ENCODE measurements around the gene GIT1. TPM values are rescaled to one million over a fixed set of nuclear protein-coding genes. Genes with fewer than 3 reads are reported as not detected.

The GIT1 gene
- total and polyA plus RNA-seq, 9 of the 15 experiments (the other 6 are each of a cell fraction or from before 2014, with no cell fraction given): 0.35 to 35.3 (median 17.1) TPM

- TF ChIP-seq POLR2AphosphoS5 (IDR thresholded peaks at IDR 0.05; ENCODE audit: control insufficient read depth, insufficient read depth, low read depth, low read length) (no peak), JUN (IDR thresholded peaks at IDR 0.05; ENCODE audit: borderline replicate concordance, low read depth, low read length) (no peak), JUN (CRISPR knock-in tag; IDR thresholded peaks at IDR 0.05; ENCODE audit: borderline replicate concordance) (no peak), SIX5 (IDR thresholded peaks at IDR 0.05; ENCODE audit: borderline replicate concordance in 1 of 2, insufficient read depth in 1 of 2, low read depth in 1 of 2, low read length in 2 of 2) (peak; percentile 28 to 53; a peak in 3 of 4 replicates), ZNF124 (CRISPR knock-in tag; IDR thresholded peaks at IDR 0.05) (no peak), CTCFL (IDR thresholded peaks at IDR 0.05; ENCODE audit: borderline replicate concordance, insufficient read depth, low read depth, low read length, poor library complexity, severe bottlenecking) (peak; percentile 60), HCFC1 (IDR thresholded peaks at IDR 0.05; ENCODE audit: low read depth, low read length) (peak; percentile 80), ZNF324 (CRISPR knock-in tag; IDR thresholded peaks at IDR 0.05) (no peak), NR2C1 (IDR thresholded peaks at IDR 0.05) (no peak), NR2C1 (tag; IDR thresholded peaks at IDR 0.05) (no peak), EZH2 (IDR thresholded peaks at IDR 0.05; ENCODE audit: borderline replicate concordance, low read depth, low read length) (no peak), SPI1 (IDR thresholded peaks at IDR 0.05; ENCODE audit: borderline replicate concordance, low read depth, low read length) (no peak), PTRF (tag; IDR thresholded peaks at IDR 0.05) (no peak), NR2C2 (CRISPR knock-in tag; IDR thresholded peaks at IDR 0.05) (no peak), NR2C2 (tag; IDR thresholded peaks at IDR 0.05) (peak; percentile 47), ZNF146 (CRISPR knock-in tag; IDR thresholded peaks at IDR 0.05; ENCODE audit: unreplicated experiment) (no peak), NFRKB (IDR thresholded peaks at IDR 0.05; ENCODE audit: low read depth) (no peak)
- TF ChIP-seq, protein P1, sequence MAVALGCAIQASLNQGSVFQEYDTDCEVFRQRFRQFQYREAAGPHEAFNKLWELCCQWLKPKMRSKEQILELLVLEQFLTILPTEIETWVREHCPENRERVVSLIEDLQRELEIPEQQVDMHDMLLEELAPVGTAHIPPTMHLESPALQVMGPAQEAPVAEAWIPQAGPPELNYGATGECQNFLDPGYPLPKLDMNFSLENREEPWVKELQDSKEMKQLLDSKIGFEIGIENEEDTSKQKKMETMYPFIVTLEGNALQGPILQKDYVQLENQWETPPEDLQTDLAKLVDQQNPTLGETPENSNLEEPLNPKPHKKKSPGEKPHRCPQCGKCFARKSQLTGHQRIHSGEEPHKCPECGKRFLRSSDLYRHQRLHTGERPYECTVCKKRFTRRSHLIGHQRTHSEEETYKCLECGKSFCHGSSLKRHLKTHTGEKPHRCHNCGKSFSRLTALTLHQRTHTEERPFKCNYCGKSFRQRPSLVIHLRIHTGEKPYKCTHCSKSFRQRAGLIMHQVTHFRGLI (CRISPR knock-in tag; IDR thresholded peaks at IDR 0.05): no peak
- TF ChIP-seq, protein P2, sequence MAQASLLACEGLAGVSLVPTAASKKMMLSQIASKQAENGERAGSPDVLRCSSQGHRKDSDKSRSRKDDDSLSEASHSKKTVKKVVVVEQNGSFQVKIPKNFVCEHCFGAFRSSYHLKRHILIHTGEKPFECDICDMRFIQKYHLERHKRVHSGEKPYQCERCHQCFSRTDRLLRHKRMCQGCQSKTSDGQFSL (CRISPR knock-in tag; IDR thresholded peaks at IDR 0.05): peak; percentile 93
- TF ChIP-seq, protein P2 (tag; IDR thresholded peaks at IDR 0.05): peak in 1 of 2 experiments; percentile 81; a peak in 2 of 4 replicates
Measured at GRCh38 chr17:29592850-29593551, 3.6 kb upstream of the GIT1 start, which contains the start of gene ANKRD13B (continued).

Data from K562 (cell line).